ENCODE results near the gene NKX6-2.

Gene NKX6-2

GRCh38 chr10:132813001-132813401 is 27.1 kb upstream of the NKX6-2 start:
- no peak for DNase-seq (ENCODE audit: low spot score)

GRCh38 chr10:132812520-132812919 is 26.6 kb upstream of the NKX6-2 start:
- no peak for DNase-seq (ENCODE audit: low spot score)

- no peak for DNase-seq (ENCODE audit: low spot score)
Observed at GRCh38 chr10:132811891-132812481, 26.0 kb upstream of the NKX6-2 start.

- DNase-seq (ENCODE audit: low spot score), result no peak
Observed at GRCh38 chr10:132810807-132811700, 25.1 kb upstream of the NKX6-2 start.

- DNase-seq (ENCODE audit: low spot score), result no peak
Observed at GRCh38 chr10:132810141-132810806, 24.3 kb upstream of the NKX6-2 start.

- no peak for DNase-seq (ENCODE audit: low spot score)
Observed at GRCh38 chr10:132809232-132810140, 23.5 kb upstream of the NKX6-2 start.

- no peak for DNase-seq (ENCODE audit: low spot score)
Observed at GRCh38 chr10:132808383-132809231, 22.7 kb upstream of the NKX6-2 start.

GRCh38 chr10:132807621-132808049 is 21.7 kb upstream of the NKX6-2 start:
- no peak for DNase-seq (ENCODE audit: low spot score)

- DNase-seq (ENCODE audit: low spot score), result no peak
Observed at GRCh38 chr10:132806561-132807003, 20.6 kb upstream of the NKX6-2 start.

GRCh38 chr10:132806110-132806509 is 20.2 kb upstream of the NKX6-2 start:
- DNase-seq (ENCODE audit: low spot score), result no peak

GRCh38 chr10:132805599-132805998 is 19.7 kb upstream of the NKX6-2 start:
- DNase-seq (ENCODE audit: low spot score), result no peak

- no peak for DNase-seq (ENCODE audit: low spot score)
Observed at GRCh38 chr10:132804785-132805426, 19.0 kb upstream of the NKX6-2 start.

- DNase-seq (ENCODE audit: low spot score), result no peak
Observed at GRCh38 chr10:132804287-132804686, 18.3 kb upstream of the NKX6-2 start.

GRCh38 chr10:132803416-132804210 is 17.7 kb upstream of the NKX6-2 start:
- no peak for DNase-seq (ENCODE audit: low spot score)

GRCh38 chr10:132802694-132803320 is 16.9 kb upstream of the NKX6-2 start:
- DNase-seq (ENCODE audit: low spot score), result peak; percentile 68

- DNase-seq (ENCODE audit: low spot score), result no peak
Observed at GRCh38 chr10:132802048-132802447, 16.1 kb upstream of the NKX6-2 start.

- no peak for DNase-seq (ENCODE audit: low spot score)
Observed at GRCh38 chr10:132799865-132800264, 13.9 kb upstream of the NKX6-2 start.

GRCh38 chr10:132798876-132799275 is 12.9 kb upstream of the NKX6-2 start:
- DNase-seq (ENCODE audit: low spot score), result no peak

- DNase-seq (ENCODE audit: low spot score), result no peak
Observed at GRCh38 chr10:132798403-132798802, 12.5 kb upstream of the NKX6-2 start.

Measured in HuH-7 (cell line).